Measurements from ENCODE around the gene GMDS.

The GMDS gene

DNA sequence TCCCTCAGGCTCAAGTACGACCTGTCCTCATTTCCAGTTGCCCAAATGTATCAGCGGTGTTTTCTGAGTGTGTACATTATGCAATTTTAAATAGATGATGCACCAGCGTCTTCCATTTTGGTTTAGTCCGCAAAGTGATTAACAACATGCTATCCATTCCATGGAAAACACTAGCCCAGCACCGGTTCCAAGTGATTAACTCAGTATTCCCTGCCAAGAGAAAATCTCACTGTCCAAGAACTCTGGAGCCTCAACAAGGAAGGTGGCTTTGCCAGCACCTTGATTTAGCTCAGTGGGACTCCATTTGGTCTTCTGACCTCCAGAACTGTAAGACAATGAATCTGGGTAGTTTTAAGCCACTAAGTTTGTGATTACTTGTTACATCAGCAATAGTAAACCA is 528.5 kb downstream of the GMDS start:
- Histone ChIP-seq H3K4me2 (no peak overlapping the region), H3K27me3 (ENCODE audit: insufficient read depth, low read depth) (no peaks in the 10 kb centered on the region), H3K27ac (no peak overlapping the region), H3K36me3 (ENCODE audit: insufficient read depth) (no peaks in the 10 kb centered on the region), H2AFZ (ENCODE audit: low read depth) (no peak overlapping the region), H3K4me1 (ENCODE audit: low read depth, poor library complexity, severe bottlenecking) (no peaks in the 10 kb centered on the region), H3K79me2 (ENCODE audit: insufficient read depth, low read depth) (no peaks in the 10 kb centered on the region), H4K20me1 (ENCODE audit: insufficient read depth) (no peaks in the 10 kb centered on the region), H3K4me3 (IDR thresholded peaks at IDR 0.05; ENCODE audit: insufficient read depth, low read depth, low read length) (no peak overlapping the region), H3K9ac (no peak overlapping the region)
- TF ChIP-seq, protein P1, sequence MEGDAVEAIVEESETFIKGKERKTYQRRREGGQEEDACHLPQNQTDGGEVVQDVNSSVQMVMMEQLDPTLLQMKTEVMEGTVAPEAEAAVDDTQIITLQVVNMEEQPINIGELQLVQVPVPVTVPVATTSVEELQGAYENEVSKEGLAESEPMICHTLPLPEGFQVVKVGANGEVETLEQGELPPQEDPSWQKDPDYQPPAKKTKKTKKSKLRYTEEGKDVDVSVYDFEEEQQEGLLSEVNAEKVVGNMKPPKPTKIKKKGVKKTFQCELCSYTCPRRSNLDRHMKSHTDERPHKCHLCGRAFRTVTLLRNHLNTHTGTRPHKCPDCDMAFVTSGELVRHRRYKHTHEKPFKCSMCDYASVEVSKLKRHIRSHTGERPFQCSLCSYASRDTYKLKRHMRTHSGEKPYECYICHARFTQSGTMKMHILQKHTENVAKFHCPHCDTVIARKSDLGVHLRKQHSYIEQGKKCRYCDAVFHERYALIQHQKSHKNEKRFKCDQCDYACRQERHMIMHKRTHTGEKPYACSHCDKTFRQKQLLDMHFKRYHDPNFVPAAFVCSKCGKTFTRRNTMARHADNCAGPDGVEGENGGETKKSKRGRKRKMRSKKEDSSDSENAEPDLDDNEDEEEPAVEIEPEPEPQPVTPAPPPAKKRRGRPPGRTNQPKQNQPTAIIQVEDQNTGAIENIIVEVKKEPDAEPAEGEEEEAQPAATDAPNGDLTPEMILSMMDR (conservative IDR thresholded peaks at IDR 0.05; ENCODE audit: low read depth, low read length) = no peak

DNA sequence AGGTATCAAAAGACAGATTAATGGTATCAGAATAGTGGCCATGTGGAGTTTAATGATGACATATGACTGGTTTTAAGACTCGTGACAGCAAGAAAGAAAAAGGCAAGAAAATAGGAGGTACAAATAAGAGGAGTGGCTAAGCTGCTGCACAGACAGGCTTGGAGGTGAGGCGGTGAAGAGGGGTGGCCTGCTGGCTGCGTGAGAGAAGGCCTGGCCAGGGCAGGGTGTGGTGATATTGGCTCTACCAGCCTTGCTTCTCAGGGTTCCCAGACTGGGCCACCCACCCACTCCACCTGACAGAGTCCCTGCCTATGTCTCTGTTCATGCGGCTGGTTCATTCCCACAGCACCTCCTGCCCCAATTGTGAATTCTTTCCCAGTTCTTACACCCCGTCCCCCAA is 529.0 kb downstream of the GMDS start:
- Histone ChIP-seq H3K79me2 (ENCODE audit: insufficient read depth, low read depth) (no peaks in the 10 kb centered on the region), H3K4me1 (ENCODE audit: low read depth, poor library complexity, severe bottlenecking) (no peaks in the 10 kb centered on the region), H2AFZ (ENCODE audit: low read depth) (no peak overlapping the region), H3K36me3 (ENCODE audit: insufficient read depth) (no peaks in the 10 kb centered on the region), H3K4me2 (no peak overlapping the region), H4K20me1 (ENCODE audit: insufficient read depth) (no peaks in the 10 kb centered on the region), H3K27me3 (ENCODE audit: insufficient read depth, low read depth) (no peaks in the 10 kb centered on the region), H3K4me3 (IDR thresholded peaks at IDR 0.05; ENCODE audit: insufficient read depth, low read depth, low read length) (no peak overlapping the region), H3K27ac (no peak overlapping the region), H3K9ac (no peak overlapping the region)
- TF ChIP-seq, protein P1 (conservative IDR thresholded peaks at IDR 0.05; ENCODE audit: low read depth, low read length) = no peak

DNA sequence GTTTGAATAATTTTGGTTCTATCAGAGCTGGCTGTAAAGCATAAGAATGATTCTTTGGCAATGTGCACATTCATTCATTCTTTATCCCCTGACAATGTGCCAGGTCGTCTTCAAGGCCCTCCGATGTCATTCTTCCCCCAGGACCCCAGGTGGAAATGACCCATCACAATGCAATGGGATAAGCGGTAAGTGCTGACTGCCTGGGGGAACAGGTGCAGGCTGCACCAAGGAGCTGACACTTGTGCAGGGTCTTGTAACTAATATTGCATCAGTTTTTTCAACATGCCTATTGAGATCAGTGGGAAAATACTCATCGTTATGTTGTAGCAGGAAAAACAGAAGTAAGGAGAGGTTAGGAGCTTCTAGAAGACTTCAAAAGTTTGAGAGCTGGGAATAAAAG is 530.1 kb downstream of the GMDS start:
- Histone ChIP-seq H3K4me2 (no peak overlapping the region), H3K9ac (no peak overlapping the region), H3K36me3 (ENCODE audit: insufficient read depth) (no peaks in the 10 kb centered on the region), H2AFZ (ENCODE audit: low read depth) (no peak overlapping the region), H3K79me2 (ENCODE audit: insufficient read depth, low read depth) (no peaks in the 10 kb centered on the region), H4K20me1 (ENCODE audit: insufficient read depth) (no peaks in the 10 kb centered on the region), H3K27ac (no peak overlapping the region), H3K4me3 (IDR thresholded peaks at IDR 0.05; ENCODE audit: insufficient read depth, low read depth, low read length) (no peak overlapping the region), H3K27me3 (ENCODE audit: insufficient read depth, low read depth) (no peaks in the 10 kb centered on the region), H3K4me1 (ENCODE audit: low read depth, poor library complexity, severe bottlenecking) (no peaks in the 10 kb centered on the region)
- TF ChIP-seq, protein P1 (conservative IDR thresholded peaks at IDR 0.05; ENCODE audit: low read depth, low read length) = no peak

DNA sequence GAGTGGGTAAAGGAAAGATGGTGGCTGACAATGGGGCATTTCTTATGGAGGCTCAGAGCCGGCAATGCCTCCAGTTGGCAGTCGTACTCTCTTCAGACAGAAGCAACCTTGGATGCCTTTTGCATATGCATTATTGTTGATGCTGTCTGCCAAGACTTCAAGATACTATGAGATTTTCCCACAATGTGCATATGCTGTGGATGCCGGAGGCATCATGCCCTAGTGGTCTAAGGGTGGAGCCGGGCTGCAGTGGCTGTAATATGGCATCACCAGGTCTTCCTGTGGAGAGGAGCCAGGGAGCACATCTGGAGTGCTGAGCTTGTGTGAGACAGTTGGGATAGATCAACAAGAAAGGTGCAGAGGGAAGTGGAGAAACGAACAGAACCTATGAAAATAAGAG is 530.8 kb downstream of the GMDS start:
- Histone ChIP-seq H4K20me1 (ENCODE audit: insufficient read depth) (no peaks in the 10 kb centered on the region), H3K27me3 (ENCODE audit: insufficient read depth, low read depth) (no peaks in the 10 kb centered on the region), H3K4me1 (ENCODE audit: low read depth, poor library complexity, severe bottlenecking) (no peaks in the 10 kb centered on the region), H3K27ac (no peak overlapping the region), H3K36me3 (ENCODE audit: insufficient read depth) (no peaks in the 10 kb centered on the region), H3K79me2 (ENCODE audit: insufficient read depth, low read depth) (no peaks in the 10 kb centered on the region), H2AFZ (ENCODE audit: low read depth) (no peak overlapping the region), H3K9ac (no peak overlapping the region), H3K4me2 (no peak overlapping the region), H3K4me3 (IDR thresholded peaks at IDR 0.05; ENCODE audit: insufficient read depth, low read depth, low read length) (no peak overlapping the region)
- TF ChIP-seq, protein P1 (conservative IDR thresholded peaks at IDR 0.05; ENCODE audit: low read depth, low read length) = no peak

Measured in KMS-11 (cell line).